ENCODE results near the gene ARHGAP21. TPM values are rescaled to one million over a fixed set of nuclear protein-coding genes. Genes with fewer than 3 reads are reported as not detected.

The ARHGAP21 gene
- total and polyA plus RNA-seq, 2 experiments from 2014 or later = 15.3 to 44.5 TPM

- TF ChIP-seq CTCF (conservative IDR thresholded peaks at IDR 0.05; ENCODE audit: low read depth in 2 of 2) (peak; percentile 81 to 82), ZNF114 (CRISPR knock-in tag; IDR thresholded peaks at IDR 0.05) (no peak), POLR2AphosphoS5 (IDR thresholded peaks at IDR 0.05; ENCODE audit: low read depth) (no peak), ETS1 (IDR thresholded peaks at IDR 0.05) (no peak)
- TF ChIP-seq, protein P1, sequence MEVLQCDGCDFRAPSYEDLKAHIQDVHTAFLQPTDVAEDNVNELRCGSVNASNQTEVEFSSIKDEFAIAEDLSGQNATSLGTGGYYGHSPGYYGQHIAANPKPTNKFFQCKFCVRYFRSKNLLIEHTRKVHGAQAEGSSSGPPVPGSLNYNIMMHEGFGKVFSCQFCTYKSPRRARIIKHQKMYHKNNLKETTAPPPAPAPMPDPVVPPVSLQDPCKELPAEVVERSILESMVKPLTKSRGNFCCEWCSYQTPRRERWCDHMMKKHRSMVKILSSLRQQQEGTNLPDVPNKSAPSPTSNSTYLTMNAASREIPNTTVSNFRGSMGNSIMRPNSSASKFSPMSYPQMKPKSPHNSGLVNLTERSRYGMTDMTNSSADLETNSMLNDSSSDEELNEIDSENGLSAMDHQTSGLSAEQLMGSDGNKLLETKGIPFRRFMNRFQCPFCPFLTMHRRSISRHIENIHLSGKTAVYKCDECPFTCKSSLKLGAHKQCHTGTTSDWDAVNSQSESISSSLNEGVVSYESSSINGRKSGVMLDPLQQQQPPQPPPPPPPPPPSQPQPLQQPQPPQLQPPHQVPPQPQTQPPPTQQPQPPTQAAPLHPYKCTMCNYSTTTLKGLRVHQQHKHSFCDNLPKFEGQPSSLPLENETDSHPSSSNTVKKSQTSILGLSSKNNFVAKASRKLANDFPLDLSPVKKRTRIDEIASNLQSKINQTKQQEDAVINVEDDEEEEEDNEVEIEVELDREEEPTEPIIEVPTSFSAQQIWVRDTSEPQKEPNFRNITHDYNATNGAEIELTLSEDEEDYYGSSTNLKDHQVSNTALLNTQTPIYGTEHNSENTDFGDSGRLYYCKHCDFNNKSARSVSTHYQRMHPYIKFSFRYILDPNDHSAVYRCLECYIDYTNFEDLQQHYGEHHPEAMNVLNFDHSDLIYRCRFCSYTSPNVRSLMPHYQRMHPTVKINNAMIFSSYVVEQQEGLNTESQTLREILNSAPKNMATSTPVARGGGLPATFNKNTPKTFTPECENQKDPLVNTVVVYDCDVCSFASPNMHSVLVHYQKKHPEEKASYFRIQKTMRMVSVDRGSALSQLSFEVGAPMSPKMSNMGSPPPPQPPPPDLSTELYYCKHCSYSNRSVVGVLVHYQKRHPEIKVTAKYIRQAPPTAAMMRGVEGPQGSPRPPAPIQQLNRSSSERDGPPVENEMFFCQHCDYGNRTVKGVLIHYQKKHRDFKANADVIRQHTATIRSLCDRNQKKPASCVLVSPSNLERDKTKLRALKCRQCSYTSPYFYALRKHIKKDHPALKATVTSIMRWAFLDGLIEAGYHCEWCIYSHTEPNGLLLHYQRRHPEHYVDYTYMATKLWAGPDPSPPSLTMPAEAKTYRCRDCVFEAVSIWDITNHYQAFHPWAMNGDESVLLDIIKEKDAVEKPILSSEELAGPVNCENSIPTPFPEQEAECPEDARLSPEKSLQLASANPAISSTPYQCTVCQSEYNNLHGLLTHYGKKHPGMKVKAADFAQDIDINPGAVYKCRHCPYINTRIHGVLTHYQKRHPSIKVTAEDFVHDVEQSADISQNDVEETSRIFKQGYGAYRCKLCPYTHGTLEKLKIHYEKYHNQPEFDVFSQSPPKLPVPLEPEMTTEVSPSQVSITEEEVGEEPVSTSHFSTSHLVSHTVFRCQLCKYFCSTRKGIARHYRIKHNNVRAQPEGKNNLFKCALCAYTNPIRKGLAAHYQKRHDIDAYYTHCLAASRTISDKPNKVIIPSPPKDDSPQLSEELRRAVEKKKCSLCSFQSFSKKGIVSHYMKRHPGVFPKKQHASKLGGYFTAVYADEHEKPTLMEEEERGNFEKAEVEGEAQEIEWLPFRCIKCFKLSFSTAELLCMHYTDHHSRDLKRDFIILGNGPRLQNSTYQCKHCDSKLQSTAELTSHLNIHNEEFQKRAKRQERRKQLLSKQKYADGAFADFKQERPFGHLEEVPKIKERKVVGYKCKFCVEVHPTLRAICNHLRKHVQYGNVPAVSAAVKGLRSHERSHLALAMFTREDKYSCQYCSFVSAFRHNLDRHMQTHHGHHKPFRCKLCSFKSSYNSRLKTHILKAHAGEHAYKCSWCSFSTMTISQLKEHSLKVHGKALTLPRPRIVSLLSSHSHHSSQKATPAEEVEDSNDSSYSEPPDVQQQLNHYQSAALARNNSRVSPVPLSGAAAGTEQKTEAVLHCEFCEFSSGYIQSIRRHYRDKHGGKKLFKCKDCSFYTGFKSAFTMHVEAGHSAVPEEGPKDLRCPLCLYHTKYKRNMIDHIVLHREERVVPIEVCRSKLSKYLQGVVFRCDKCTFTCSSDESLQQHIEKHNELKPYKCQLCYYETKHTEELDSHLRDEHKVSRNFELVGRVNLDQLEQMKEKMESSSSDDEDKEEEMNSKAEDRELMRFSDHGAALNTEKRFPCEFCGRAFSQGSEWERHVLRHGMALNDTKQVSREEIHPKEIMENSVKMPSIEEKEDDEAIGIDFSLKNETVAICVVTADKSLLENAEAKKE (CRISPR knock-in tag; IDR thresholded peaks at IDR 0.05) = no peak
- peaks cover 5% of the 10 kb centered on the region; the same call in 1 of the 2 replicates for H3K4me1 ChIP-seq (ENCODE audit: insufficient read depth)
- peaks cover 7% of the 10 kb centered on the region; the same call in 2 of the 3 replicates for H3K9me3 Mint-ChIP-seq
- H3K27me3 ChIP-seq (ENCODE audit: insufficient read depth) = no peaks in the 10 kb centered on the region
- H3K36me3 Mint-ChIP-seq (ENCODE audit: low read depth) = no peaks in the 10 kb centered on the region
- H3K27ac Mint-ChIP-seq = no peak overlapping the region
- H3K9me2 ChIP-seq (ENCODE audit: insufficient read depth) = no peaks in the 10 kb centered on the region
- H3K27me3 Mint-ChIP-seq (ENCODE audit: insufficient read depth, low read depth, poor library complexity) = peaks cover 8% of the 10 kb centered on the region
- peak overlapping the region; percentile 19; the same call in 1 of the 2 replicates for H2AFZ ChIP-seq
- H3F3A ChIP-seq (replicated peaks; ENCODE audit: low read depth) = no peaks in the 10 kb centered on the region
- H3K27ac ChIP-seq (ENCODE audit: low read depth) = no peak overlapping the region
- H3K4me3 ChIP-seq = no peak overlapping the region
- H3K4me3 Mint-ChIP-seq = no peak overlapping the region
- peaks cover 13% of the 10 kb centered on the region; the same call in 2 of the 3 replicates for H3K4me1 Mint-ChIP-seq
- H3K79me2 ChIP-seq (replicated peaks; ENCODE audit: insufficient read depth) = no peaks in the 10 kb centered on the region
- ATAC-seq (peak; percentile 18), DNase-seq (ENCODE audit: low spot score) (peak; percentile 76)
- no peak overlapping the region for H3K4me2 ChIP-seq
- H3K36me3 ChIP-seq (ENCODE audit: insufficient read depth) = no peaks in the 10 kb centered on the region
- H4K20me1 ChIP-seq (replicated peaks; ENCODE audit: insufficient read depth) = no peaks in the 10 kb centered on the region
These were observed 166.6 kb downstream of the ARHGAP21 start for GRCh38 chr10:24556750-24557742.

All from GM23338 (cell line).